NCI-H2029 (cell line): ENCODE measurements around the gene CCDC28B.
"Not testable (repeated sequence)": the region's sequence is repeated elsewhere in the genome, so short reads cannot be mapped to it uniquely, and the experiment has no call there.

Experiments used
- DNase-seq: peaks from one replicate; lab custom pipeline; 2025; lab: John Stamatoyannopoulos, UW

Gene CCDC28B

GRCh38 chr1:32200226-32201010 is at the start of gene CCDC28B:
Gene CCDC28B, plus strand, starts transcription at chr1:32200595. Its CDS starts 1,341 bp downstream, at chr1:32201936.
- peak; percentile 22 for DNase-seq

- no peak for DNase-seq
Measured at GRCh38 chr1:32150847-32151246, 49.5 kb upstream of the CCDC28B start.

- DNase-seq, result no peak
Measured at GRCh38 chr1:32151319-32151787, 49.0 kb upstream of the CCDC28B start.

- DNase-seq, result no peak
Measured at GRCh38 chr1:32159189-32159588, 41.2 kb upstream of the CCDC28B start.

- no peak for DNase-seq
Measured at GRCh38 chr1:32163405-32163804, 37.0 kb upstream of the CCDC28B start.

- not testable (repeated sequence) for DNase-seq
Measured at GRCh38 chr1:32165633-32166032, 34.8 kb upstream of the CCDC28B start.

GRCh38 chr1:32170991-32171390 is 29.4 kb upstream of the CCDC28B start:
- DNase-seq, result no peak

- no peak for DNase-seq
Measured at GRCh38 chr1:32172621-32173245, 27.7 kb upstream of the CCDC28B start.

GRCh38 chr1:32178380-32179192 is 21.8 kb upstream of the CCDC28B start:
- DNase-seq, result no peak

GRCh38 chr1:32179193-32179442 is 21.3 kb upstream of the CCDC28B start:
- no peak for DNase-seq

GRCh38 chr1:32179443-32180185 is 20.8 kb upstream of the CCDC28B start, which contains the start of gene TXLNA:
Gene TXLNA, plus strand, starts transcription at chr1:32179675. Its CDS starts 671 bp downstream, at chr1:32180346.
- DNase-seq, result peak; percentile 92

GRCh38 chr1:32180186-32181060 is 20.0 kb upstream of the CCDC28B start:
- DNase-seq, result no peak

GRCh38 chr1:32181065-32181464 is 19.3 kb upstream of the CCDC28B start:
- DNase-seq, result no peak

- no peak for DNase-seq
Measured at GRCh38 chr1:32181563-32181962, 18.8 kb upstream of the CCDC28B start.

- no peak for DNase-seq
Measured at GRCh38 chr1:32182060-32182459, 18.3 kb upstream of the CCDC28B start.

- DNase-seq, result no peak
Measured at GRCh38 chr1:32184650-32185049, 15.7 kb upstream of the CCDC28B start.

GRCh38 chr1:32186077-32186476 is 14.3 kb upstream of the CCDC28B start:
- DNase-seq, result no peak

GRCh38 chr1:32186491-32186890 is 13.9 kb upstream of the CCDC28B start:
- DNase-seq, result no peak

- DNase-seq, result no peak
Measured at GRCh38 chr1:32187850-32188249, 12.5 kb upstream of the CCDC28B start.

- DNase-seq, result no peak
Measured at GRCh38 chr1:32192220-32192948, 8.0 kb upstream of the CCDC28B start.
